COLO668 (cell line): ENCODE results near the gene SERTAD1.

Experiments
- DNase-seq: peaks from one replicate; lab custom pipeline; 2025; ENCODE audit not compliant: unreplicated experiment; lab: John Stamatoyannopoulos, UW

Gene SERTAD1

GRCh38 chr19:40380199-40381037 is 45.4 kb downstream of the SERTAD1 start:
- DNase-seq, result no peak

GRCh38 chr19:40379446-40380198 is 46.2 kb downstream of the SERTAD1 start:
- DNase-seq, result no peak

GRCh38 chr19:40378509-40378908 is 47.3 kb downstream of the SERTAD1 start:
- DNase-seq, result no peak

- DNase-seq, result no peak
These were observed 47.9 kb downstream of the SERTAD1 start for GRCh38 chr19:40377876-40378385.

GRCh38 chr19:40376286-40376862 is 49.4 kb downstream of the SERTAD1 start:
- DNase-seq, result no peak

GRCh38 chr19:40374084-40374483 is 51.7 kb downstream of the SERTAD1 start:
- no peak for DNase-seq

- DNase-seq, result no peak
These were observed 54.0 kb downstream of the SERTAD1 start for GRCh38 chr19:40371802-40372122.
